Effector CD8-positive, alpha-beta T cell (primary cell): ENCODE data around the gene EXT2.

ENCODE experiments used
- DNase-seq: peaks from one replicate; lab custom pipeline; 2025; lab: John Stamatoyannopoulos, UW

The EXT2 gene

DNA sequence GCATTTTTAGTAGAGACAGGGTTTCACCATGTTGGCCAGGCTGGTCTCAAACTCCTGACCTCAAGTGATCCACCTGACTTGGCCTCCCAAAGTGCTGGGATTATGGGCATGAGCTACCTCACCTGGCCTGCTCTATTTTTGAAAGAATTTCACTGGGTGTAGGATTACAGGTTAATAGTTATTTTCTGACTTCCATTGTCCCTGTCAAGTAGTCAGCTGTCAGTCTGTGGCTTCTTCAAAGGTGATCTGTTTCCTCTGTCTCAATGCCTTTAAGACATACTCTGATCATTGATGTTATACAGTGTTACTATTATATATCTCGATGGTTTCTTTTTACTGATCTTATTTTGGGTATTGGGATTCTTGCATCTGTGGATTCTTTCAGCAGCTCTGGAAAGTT is 10.1 kb upstream of the EXT2 start:
- DNase-seq, result no peak

GRCh38 chr11:44088377-44088776 is 7.1 kb upstream of the EXT2 start:
- no peak for DNase-seq

DNA sequence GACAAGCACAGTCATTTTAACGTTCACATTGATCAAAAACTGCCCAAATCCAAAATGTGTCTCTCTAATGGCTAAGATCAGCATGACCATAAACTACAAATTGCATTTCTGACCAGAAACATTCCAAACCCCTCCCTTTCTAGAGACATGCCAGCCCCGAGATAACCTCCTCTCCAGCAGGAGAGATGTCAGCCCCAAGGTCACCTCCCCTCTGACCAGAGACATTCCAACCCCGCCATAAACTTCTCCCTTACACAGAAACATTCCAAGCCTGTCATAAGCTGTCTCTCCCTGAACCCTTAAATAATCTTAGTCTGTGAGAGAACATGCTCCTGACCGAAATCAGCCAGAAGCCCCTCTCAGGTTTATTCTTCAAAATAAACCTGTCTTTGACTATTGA is 6.6 kb upstream of the EXT2 start:
- no peak for DNase-seq

DNA sequence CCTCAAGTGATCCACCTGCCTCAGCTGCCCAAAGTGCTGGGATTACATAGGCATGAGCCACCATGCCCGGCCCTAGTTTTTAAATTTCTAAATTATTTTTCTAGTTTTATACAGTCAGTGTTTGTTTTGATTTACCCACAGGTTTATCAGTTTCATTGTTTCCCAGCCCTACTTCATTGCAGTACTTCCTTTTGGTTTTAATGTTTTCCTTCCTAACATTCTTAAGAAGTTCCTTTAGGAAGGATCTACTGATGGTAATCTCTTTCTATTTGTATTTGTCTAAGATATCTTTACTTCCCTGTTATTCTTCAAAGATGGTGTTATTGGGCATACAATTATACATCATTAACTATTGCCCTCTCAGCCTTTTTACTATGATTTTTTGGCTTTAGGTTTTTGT is 4.9 kb upstream of the EXT2 start:
- no peak for DNase-seq

DNA sequence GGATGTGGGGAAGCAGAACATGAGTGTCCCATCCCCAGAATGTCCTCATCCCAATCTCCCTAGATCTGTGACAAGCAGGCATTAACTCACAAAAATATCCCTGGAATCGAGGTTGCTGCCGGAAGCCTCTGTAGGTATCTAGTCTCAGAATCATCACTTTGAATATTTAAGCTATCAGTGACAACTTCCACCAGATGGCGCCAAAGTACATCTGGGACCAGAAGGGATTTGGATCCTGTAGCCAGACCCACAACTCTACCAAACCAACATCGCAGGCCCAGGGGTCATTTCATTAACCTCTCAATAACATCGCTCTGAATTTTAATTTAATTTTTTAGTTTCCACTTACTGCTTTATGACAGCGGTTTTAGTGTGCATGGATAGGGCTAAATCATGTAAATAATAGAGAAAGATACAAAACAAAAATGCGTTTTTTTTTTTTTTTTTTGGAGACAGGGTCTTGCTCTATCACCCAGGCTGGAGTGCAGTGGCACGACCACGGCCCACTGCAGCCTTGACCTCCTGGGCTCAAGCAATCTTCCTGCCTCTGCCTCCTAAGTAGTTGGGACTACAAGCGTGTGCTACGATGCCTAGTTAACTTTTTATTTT is 1.1 kb upstream of the EXT2 start:
- DNase-seq, result peak; percentile 68

GRCh38 chr11:44096360-44097185 is 1.1 kb downstream of the EXT2 start:
- DNase-seq, result no peak

GRCh38 chr11:44097821-44098220 is 2.3 kb downstream of the EXT2 start:
- DNase-seq, result no peak

DNA sequence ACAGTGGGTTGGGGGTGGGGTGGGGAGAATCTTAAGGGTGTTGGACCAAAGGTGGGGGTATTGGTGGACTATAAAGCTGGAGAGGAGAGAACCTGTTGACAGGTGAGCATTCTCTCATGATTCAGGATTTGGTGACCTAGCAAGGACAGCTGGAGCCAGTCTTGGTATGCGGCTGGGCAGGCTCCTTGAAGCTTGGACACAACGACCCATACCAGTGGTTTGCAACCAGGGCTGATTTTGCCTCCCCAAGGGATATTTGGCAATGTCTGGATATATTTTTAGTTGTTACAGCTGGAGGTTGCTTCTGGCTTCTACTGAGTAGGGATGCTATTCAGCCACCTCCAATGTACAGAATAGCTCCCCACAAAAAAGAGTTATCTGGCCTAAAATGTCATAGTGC is 5.6 kb downstream of the EXT2 start:
- no peak for DNase-seq

- no peak for DNase-seq
Measured at GRCh38 chr11:44104481-44105294, 9.2 kb downstream of the EXT2 start.

DNA sequence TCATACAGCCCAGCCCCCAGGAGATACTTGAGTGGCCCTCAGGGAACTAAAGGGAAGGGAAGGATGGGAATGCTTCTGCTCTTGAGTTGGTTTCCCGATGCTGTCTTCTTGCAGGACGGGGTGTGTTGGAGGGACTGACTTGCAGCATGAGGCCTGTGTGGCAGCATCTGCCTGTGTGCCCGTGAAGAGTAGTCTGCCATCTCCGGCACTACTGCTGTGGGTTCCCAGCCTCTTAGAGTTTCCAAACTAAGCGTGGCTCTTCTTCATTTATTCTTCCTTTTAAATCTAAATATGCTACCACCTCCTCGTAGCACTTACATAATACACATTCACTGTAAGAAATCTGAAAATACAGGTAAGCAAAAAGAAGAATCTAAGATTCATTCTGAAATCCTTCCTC is 12.8 kb downstream of the EXT2 start:
- DNase-seq, result no peak

GRCh38 chr11:44110231-44110679 is 14.8 kb downstream of the EXT2 start:
- DNase-seq, result peak; percentile 36

DNA sequence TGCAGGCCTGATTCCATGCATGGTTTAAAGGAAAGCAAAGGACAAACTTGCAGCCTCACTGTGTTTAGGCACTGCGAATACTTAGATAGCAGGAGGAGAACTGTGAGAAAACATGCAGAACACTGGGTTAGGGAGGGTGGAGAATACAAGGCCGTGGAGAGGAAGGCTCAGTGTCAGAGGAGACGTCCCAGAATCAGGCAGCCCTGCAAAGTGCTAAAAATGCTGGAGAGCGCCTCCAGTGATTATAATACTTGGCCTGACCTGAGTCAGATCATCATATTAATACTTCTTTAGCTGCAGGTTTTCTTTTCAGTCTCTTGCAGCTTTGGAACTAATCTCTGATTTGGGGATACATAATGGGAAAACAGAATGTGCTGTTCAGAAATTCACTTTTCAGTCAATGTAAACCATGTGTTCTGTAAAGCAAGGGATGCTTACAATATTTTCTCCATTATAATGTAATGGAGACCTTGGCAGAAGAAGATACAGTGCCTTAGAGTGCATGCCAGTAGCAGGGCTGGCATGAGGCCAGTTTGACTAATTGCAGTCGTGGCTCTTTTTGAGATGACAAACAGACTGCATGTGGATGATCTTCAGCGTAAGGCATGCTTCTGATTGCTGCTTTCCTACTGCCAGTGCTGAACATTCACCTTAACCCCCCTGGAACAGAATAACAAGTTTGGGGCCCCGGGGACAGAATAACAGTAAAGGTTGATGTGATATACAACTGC is 16.8 kb downstream of the EXT2 start:
- no peak for DNase-seq

GRCh38 chr11:44113018-44113417 is 17.5 kb downstream of the EXT2 start:
- DNase-seq, result no peak

- no peak for DNase-seq
Measured at GRCh38 chr11:44113572-44113971, 18.1 kb downstream of the EXT2 start.

DNA sequence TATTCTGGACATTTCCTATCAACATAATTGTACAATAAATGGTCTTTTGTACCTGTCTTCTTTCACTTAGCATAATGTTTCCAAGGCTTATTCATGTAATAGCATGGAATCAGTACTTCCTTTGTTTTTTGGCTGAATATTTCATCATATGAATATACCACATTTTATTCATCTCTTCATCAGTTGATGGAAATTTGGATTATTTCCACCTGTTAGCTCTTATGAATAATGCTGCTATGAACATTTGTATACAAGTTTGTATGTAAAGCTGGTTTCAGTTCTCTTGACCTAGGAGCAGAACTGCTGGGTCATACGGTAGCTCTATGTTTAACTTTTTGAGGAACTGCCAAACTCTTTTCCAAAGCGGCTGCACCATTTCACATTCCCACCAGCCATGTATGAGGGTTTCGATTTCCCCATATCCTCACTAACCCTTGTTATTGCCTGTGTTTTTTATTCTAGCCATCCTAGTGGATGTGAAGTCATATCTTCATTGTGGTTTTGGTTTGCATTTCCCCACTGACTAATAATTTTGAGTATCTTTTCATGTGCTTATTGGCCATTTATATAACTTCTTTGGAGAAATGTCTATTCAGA is 20.9 kb downstream of the EXT2 start:
- DNase-seq, result no peak

GRCh38 chr11:44120169-44120568 is 24.7 kb downstream of the EXT2 start:
- DNase-seq, result no peak

DNA sequence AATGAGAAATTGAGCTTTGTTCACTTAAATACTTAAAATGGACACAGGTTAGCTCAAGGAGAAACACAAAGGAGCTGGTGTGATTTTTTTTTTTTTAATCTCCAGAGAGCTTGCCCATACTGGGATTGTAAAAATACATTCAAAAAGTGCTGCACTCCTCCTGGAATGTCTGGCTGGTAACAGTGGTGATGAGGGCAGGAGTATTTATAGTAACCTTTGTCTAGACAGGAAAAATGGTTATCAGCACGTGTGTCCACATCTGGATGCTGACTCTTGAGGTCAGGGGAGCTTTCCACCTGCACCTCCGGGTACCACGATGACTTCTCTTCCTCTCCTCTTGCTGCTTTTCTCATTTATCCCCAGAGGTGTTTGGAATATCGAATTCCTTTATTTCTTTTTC is 30.1 kb downstream of the EXT2 start:
- DNase-seq, result no peak

- no peak for DNase-seq
Measured at GRCh38 chr11:44126304-44126703, 30.8 kb downstream of the EXT2 start.

DNA sequence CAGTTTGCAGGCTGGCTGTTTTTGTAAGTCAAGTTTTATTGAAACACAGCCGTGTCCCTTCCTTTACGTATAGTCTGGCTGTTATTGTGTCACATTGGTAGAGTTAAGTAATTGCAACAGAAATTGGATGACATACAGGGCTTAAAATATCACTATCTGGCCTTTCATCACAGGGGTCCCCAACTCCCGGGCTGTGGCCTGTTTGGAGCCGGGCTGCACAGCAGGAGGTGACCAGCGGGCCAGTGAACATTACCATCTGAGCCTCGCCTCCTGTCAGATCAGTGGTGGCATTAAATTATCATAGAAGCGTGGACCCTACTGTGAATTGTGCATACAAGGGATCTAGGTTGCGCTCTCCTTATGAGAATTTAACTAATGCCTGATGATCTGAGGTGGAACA is 31.7 kb downstream of the EXT2 start:
- DNase-seq, result no peak

DNA sequence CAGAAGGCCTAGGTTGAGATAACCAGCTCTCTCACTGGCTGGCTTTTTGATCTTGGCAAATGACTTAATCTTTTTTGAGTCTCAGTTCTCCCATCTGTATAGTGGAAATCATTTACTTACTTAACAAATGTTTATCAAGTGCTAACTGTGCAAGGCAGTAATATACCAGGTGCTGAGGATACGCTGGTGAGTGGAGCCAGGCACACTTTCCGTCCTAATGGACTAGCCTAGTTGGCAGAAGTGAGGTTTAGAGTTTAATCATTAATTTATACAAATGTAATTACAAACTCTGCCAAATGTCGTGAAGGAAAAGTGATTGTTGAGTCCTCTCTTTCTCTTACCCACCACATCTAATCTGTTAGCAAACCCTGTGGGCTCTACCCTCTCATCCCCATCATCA is 33.3 kb downstream of the EXT2 start:
- DNase-seq, result no peak

- DNase-seq, result no peak
Measured at GRCh38 chr11:44130751-44131150, 35.3 kb downstream of the EXT2 start.
